K562 (cell line): ENCODE data around the gene SPI1. TPM values are rescaled to one million over a fixed set of nuclear protein-coding genes. Genes with fewer than 3 reads are reported as not detected.

ENCODE experiments used
- CBFB ChIP-seq: sonication (generic); formaldehyde crosslinking; IDR thresholded peaks from 2 replicates; pipeline ENCODE4 v1.4.0; 2020; ENCODE audit warnings: mild to moderate bottlenecking, missing genetic modification reagents
- CCNT2 ChIP-seq: IDR thresholded peaks from 2 replicates; pipeline ENCODE4 v1.6.1; 2011; ENCODE audit warnings: borderline replicate concordance, low read depth, mild to moderate bottlenecking, moderate library complexity, mixed read lengths, low read length; ENCODE audit not compliant: insufficient read length; ENCODE audit errors: extremely low read depth
- KDM1A ChIP-seq, 2 experiments: fragments of 450-650 bp; IDR thresholded peaks; 2 replicates each; pipeline ENCODE4 v1.6.1; 2016; ENCODE audit warnings: mild to moderate bottlenecking in 2 of 2
- NRF1 ChIP-seq, 2 experiments: fragments of 450-650 bp; IDR thresholded peaks in 1 of 2; conservative IDR thresholded peaks in 1 of 2; 2 replicates each; pipeline ENCODE4 v1.6.1; 2014; ENCODE audit warnings: mild to moderate bottlenecking in 2 of 2
- ZNF143 ChIP-seq: sonication (generic); formaldehyde crosslinking; IDR thresholded peaks from 2 replicates; pipeline ENCODE4 v1.9.0; 2022; ENCODE audit warnings: mild to moderate bottlenecking, missing genetic modification reagents
- ZNF444 ChIP-seq: fragments of 250-450 bp; sonication (Bioruptor Pico); IDR thresholded peaks from 2 replicates; pipeline ENCODE4 v1.4.0; 2020; ENCODE audit warnings: mild to moderate bottlenecking, moderate library complexity
- ZNF764 ChIP-seq: fragments of 250-450 bp; sonication (Bioruptor Pico); IDR thresholded peaks from 2 replicates; pipeline ENCODE4 v1.4.0; 2020; ENCODE audit warnings: low read depth, mild to moderate bottlenecking, moderate library complexity
- polyA plus RNA-seq, 8 experiments: library from polyadenylated mRNA; depleted of rRNA in 4 of 8; stranded (reverse) in 5 of 8; unstranded in 3 of 8; fragments of >200 nt; fragmentation: Nextera tagmentation in 2 of 8; fragmentation: Illumina TruSeq in 1 of 8; extraction: Ambion mirVana in 2 of 8; extraction: Trizol in 1 of 8; gene quantifications; 2 replicates each; pipeline versions ENCODE4 v1.2.1 to v1.2.3, GENCODE V29; 2011 to 2014; ENCODE audit warnings: inconsistent platforms in 1 of 8, missing spikeins in 1 of 8
- total RNA-seq, 7 experiments: library from RNA; depleted of rRNA in 6 of 7; stranded (reverse); fragments of >200 nt in 6 of 7; fragmentation: Illumina TruSeq in 2 of 7; extraction: Trizol in 2 of 7; gene quantifications; 2 replicates each; pipeline versions ENCODE4 v1.2.1 to v1.2.3, GENCODE V29; 2011 to 2021; ENCODE audit warnings: low replicate concordance in 1 of 7
- TF ChIP-seq, protein P1 (sequence below): sonication (generic); formaldehyde crosslinking; IDR thresholded peaks from 2 replicates; pipeline ENCODE4 v1.8.0; 2022; ENCODE audit warnings: missing genetic modification reagents, mild to moderate bottlenecking, borderline replicate concordance
- TF ChIP-seq, protein P2 (sequence below): sonication (generic); formaldehyde crosslinking; IDR thresholded peaks from 2 replicates; pipeline ENCODE4 v1.8.1; 2023; ENCODE audit warnings: mild to moderate bottlenecking, missing genetic modification reagents
- TF ChIP-seq, protein P3 (sequence below): fragments of 450-650 bp; IDR thresholded peaks from 2 replicates; pipeline ENCODE4 v1.6.1; 2016; ENCODE audit warnings: missing biosample characterization, missing genetic modification characterization
- TF ChIP-seq, protein P4 (sequence below), 2 experiments: IDR thresholded peaks; 2 replicates each; pipeline ENCODE4 v1.6.1; 2012; ENCODE audit warnings: improper control_type of control experiment in 2 of 2, low read depth in 2 of 2, low read length in 2 of 2, borderline replicate concordance in 1 of 2
- TF ChIP-seq, protein P5 (sequence below): fragments of 450-650 bp; IDR thresholded peaks from 2 replicates; pipeline ENCODE4 v1.6.1; 2018; ENCODE audit not compliant: partially characterized antibody

The SPI1 gene
- total and polyA plus RNA-seq, 9 of the 15 experiments (the other 6 are each of a cell fraction or from before 2014, with no cell fraction given), result 0.10 to 33.7 (median 10.3) TPM

DNA sequence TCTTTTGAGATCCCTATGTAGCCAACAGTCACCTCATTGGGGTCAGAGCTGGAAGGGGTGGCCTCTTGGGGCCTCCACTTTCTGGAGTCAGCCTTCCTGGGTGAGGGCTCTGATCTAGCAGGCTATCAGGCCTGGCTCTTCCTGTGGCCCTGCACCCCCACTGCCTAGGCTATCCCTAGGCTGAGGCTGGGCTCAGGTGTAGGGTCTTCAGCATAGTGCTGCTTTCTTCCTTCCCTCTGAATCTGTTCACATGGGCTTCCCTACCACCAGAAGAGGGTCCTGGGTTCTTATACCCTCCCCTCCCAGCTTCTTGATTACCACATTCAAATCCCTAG lies 456 bp upstream of the SPI1 start (continued):
- TF ChIP-seq ZNF143 (CRISPR knock-in tag) (peak; percentile 27; the same call in 1 of the 2 replicates), CBFB (CRISPR knock-in tag) (0 out of 2 replicates have a peak, but pooled peaks have one; percentile 22), KDM1A (IDR thresholded peaks at IDR 0.05) (no peak), NRF1 (conservative IDR thresholded peaks at IDR 0.05 in 1 of 2, IDR thresholded peaks at IDR 0.05 in 1 of 2) (0 out of 4 replicates have a peak, but pooled peaks of 1 of the 2 experiments have one; percentile 12), ZNF764 (no peak), ZNF444 (CRISPR knock-in tag) (no peak), CCNT2 (no peak)
- TF ChIP-seq, protein P1, sequence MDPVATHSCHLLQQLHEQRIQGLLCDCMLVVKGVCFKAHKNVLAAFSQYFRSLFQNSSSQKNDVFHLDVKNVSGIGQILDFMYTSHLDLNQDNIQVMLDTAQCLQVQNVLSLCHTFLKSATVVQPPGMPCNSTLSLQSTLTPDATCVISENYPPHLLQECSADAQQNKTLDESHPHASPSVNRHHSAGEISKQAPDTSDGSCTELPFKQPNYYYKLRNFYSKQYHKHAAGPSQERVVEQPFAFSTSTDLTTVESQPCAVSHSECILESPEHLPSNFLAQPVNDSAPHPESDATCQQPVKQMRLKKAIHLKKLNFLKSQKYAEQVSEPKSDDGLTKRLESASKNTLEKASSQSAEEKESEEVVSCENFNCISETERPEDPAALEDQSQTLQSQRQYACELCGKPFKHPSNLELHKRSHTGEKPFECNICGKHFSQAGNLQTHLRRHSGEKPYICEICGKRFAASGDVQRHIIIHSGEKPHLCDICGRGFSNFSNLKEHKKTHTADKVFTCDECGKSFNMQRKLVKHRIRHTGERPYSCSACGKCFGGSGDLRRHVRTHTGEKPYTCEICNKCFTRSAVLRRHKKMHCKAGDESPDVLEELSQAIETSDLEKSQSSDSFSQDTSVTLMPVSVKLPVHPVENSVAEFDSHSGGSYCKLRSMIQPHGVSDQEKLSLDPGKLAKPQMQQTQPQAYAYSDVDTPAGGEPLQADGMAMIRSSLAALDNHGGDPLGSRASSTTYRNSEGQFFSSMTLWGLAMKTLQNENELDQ (CRISPR knock-in tag), result no peak
- TF ChIP-seq, protein P2, sequence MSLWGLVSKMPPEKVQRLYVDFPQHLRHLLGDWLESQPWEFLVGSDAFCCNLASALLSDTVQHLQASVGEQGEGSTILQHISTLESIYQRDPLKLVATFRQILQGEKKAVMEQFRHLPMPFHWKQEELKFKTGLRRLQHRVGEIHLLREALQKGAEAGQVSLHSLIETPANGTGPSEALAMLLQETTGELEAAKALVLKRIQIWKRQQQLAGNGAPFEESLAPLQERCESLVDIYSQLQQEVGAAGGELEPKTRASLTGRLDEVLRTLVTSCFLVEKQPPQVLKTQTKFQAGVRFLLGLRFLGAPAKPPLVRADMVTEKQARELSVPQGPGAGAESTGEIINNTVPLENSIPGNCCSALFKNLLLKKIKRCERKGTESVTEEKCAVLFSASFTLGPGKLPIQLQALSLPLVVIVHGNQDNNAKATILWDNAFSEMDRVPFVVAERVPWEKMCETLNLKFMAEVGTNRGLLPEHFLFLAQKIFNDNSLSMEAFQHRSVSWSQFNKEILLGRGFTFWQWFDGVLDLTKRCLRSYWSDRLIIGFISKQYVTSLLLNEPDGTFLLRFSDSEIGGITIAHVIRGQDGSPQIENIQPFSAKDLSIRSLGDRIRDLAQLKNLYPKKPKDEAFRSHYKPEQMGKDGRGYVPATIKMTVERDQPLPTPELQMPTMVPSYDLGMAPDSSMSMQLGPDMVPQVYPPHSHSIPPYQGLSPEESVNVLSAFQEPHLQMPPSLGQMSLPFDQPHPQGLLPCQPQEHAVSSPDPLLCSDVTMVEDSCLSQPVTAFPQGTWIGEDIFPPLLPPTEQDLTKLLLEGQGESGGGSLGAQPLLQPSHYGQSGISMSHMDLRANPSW (CRISPR knock-in tag), result no peak
- TF ChIP-seq, protein P3, sequence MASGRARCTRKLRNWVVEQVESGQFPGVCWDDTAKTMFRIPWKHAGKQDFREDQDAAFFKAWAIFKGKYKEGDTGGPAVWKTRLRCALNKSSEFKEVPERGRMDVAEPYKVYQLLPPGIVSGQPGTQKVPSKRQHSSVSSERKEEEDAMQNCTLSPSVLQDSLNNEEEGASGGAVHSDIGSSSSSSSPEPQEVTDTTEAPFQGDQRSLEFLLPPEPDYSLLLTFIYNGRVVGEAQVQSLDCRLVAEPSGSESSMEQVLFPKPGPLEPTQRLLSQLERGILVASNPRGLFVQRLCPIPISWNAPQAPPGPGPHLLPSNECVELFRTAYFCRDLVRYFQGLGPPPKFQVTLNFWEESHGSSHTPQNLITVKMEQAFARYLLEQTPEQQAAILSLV, result no peak
- TF ChIP-seq, protein P4, sequence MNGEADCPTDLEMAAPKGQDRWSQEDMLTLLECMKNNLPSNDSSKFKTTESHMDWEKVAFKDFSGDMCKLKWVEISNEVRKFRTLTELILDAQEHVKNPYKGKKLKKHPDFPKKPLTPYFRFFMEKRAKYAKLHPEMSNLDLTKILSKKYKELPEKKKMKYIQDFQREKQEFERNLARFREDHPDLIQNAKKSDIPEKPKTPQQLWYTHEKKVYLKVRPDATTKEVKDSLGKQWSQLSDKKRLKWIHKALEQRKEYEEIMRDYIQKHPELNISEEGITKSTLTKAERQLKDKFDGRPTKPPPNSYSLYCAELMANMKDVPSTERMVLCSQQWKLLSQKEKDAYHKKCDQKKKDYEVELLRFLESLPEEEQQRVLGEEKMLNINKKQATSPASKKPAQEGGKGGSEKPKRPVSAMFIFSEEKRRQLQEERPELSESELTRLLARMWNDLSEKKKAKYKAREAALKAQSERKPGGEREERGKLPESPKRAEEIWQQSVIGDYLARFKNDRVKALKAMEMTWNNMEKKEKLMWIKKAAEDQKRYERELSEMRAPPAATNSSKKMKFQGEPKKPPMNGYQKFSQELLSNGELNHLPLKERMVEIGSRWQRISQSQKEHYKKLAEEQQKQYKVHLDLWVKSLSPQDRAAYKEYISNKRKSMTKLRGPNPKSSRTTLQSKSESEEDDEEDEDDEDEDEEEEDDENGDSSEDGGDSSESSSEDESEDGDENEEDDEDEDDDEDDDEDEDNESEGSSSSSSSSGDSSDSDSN (IDR thresholded peaks at IDR 0.05; ENCODE audit: borderline replicate concordance in 1 of 2, low read depth in 2 of 2, low read length in 2 of 2), result 0 out of 4 replicates have a peak, but pooled peaks of 1 of the 2 experiments have one; percentile 7
- TF ChIP-seq, protein P5, sequence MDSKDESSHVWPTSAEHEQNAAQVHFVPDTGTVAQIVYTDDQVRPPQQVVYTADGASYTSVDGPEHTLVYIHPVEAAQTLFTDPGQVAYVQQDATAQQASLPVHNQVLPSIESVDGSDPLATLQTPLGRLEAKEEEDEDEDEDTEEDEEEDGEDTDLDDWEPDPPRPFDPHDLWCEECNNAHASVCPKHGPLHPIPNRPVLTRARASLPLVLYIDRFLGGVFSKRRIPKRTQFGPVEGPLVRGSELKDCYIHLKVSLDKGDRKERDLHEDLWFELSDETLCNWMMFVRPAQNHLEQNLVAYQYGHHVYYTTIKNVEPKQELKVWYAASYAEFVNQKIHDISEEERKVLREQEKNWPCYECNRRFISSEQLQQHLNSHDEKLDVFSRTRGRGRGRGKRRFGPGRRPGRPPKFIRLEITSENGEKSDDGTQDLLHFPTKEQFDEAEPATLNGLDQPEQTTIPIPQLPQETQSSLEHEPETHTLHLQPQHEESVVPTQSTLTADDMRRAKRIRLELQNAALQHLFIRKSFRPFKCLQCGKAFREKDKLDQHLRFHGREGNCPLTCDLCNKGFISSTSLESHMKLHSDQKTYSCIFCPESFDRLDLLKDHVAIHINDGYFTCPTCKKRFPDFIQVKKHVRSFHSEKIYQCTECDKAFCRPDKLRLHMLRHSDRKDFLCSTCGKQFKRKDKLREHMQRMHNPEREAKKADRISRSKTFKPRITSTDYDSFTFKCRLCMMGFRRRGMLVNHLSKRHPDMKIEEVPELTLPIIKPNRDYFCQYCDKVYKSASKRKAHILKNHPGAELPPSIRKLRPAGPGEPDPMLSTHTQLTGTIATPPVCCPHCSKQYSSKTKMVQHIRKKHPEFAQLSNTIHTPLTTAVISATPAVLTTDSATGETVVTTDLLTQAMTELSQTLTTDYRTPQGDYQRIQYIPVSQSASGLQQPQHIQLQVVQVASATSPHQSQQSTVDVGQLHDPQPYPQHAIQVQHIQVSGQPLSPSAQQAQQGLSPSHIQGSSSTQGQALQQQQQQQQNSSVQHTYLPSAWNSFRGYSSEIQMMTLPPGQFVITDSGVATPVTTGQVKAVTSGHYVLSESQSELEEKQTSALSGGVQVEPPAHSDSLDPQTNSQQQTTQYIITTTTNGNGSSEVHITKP, result peak; percentile 32
